GM10248 (cell line): ENCODE data around the gene LRR1.

ENCODE experiments used
- CTCF ChIA-PET: fragments of 300-600 bp; sonication (Branson Sonifier 250); formaldehyde crosslinking; extraction: SDS; loops from one replicate; lab custom pipeline; 2021; ENCODE audit warnings: antibody characterized with exemption; lab: Yijun Ruan, JAX
- POLR2A ChIA-PET: fragments of 350-650 bp; sonication (Branson Sonifier 250); formaldehyde crosslinking; extraction: SDS; loops from one replicate; lab custom pipeline; 2020; ENCODE audit warnings: antibody characterized with exemption; lab: Yijun Ruan, JAX
- DNase-seq: peaks from one replicate; pipeline ENCODE4 v3.0.0; 2012; ENCODE audit errors: extremely low spot score
- TF ChIP-seq, protein P1 (sequence below): IDR thresholded peaks from 2 replicates; pipeline ENCODE4 v1.5.1; 2012; ENCODE audit warnings: mild to moderate bottlenecking, low read depth; ENCODE audit errors: extremely low read depth, missing control alignments, control extremely low read depth

LRR1 gene

DNA sequence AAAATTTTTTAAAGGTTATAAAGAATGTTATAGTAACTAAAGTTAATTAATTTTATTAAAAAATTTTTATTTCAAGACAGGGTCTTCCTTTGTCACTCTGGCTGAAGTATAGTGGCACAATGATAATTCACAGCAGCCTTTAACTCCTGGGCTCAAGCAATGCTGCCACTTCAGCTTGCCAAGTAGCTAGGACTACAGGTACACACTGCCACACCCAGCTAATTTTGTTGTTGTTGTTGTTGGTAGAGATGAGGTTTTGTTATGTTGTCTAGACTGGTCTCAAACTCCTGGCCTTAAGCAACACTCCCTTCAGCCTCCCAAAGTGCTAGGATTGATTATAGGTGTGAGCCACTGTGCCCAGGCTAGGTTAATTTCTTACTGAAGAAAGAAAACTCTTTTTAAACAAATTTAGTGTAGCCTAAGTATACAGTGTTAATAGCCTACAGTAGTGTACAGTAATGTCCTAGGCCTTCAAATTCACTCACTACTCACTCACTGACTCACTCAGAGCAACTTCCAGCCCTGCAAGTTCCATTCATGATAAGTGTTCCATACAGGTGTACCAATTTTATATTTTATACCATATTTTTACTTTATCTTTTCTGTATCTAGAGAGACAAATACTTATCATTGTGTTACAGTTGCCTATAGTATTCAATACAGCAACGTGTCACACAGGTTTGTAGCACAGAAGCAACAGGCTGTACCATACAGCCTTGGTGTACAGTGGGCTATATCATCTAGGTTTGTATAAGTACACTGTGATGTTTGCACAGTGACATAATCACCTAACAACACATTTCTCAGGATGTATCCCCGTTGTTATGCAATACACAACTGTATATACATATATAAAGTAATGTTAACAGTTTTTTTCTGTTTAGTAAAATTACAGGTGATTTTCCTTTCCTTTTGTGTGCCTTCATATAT lies 61.1 kb downstream of the LRR1 start:
- TF ChIP-seq, protein P1, sequence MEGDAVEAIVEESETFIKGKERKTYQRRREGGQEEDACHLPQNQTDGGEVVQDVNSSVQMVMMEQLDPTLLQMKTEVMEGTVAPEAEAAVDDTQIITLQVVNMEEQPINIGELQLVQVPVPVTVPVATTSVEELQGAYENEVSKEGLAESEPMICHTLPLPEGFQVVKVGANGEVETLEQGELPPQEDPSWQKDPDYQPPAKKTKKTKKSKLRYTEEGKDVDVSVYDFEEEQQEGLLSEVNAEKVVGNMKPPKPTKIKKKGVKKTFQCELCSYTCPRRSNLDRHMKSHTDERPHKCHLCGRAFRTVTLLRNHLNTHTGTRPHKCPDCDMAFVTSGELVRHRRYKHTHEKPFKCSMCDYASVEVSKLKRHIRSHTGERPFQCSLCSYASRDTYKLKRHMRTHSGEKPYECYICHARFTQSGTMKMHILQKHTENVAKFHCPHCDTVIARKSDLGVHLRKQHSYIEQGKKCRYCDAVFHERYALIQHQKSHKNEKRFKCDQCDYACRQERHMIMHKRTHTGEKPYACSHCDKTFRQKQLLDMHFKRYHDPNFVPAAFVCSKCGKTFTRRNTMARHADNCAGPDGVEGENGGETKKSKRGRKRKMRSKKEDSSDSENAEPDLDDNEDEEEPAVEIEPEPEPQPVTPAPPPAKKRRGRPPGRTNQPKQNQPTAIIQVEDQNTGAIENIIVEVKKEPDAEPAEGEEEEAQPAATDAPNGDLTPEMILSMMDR = no peak
- ChIA-PET POLR2A (no interaction called here), CTCF (interaction anchor here (0.8 to 2.3 kb wide), 4 partner anchors 10 to 26 kb away, joined by 3 to 10 read pairs (median 4); partner anchors contain the start of gene DNAAF2)
- no peak for DNase-seq
